Measurements from ENCODE around the gene TEKT1.
A peak's percentile ranks its signal among the peaks of the same experiment; 100 is the strongest.

The TEKT1 gene

DNA sequence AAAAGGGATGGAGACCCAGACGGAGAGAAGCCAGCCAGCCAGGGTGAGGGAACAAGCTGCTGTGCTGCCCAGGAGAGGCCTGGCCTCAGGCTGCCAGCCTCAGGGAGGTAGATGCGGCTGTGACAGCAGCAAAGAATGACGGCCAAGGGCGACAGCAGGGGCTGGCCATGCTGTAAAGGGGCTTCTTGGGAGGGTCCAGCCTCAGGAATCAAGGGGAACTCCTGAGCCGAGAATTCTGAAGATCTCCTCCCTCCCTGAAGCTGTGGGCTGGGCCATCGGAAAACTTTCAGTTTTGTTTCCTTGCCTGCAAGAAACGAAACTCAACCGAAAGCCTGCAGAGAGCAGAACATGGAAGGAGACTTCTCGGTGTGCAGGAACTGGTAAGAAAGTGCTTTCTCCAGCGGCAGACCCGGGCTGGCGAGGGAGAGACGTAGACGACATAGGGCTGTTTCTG is 75.8 kb downstream of the TEKT1 start, which contains the start of gene XAF1:
XAF1 (plus strand) TSS at position 316 of the 454 bp plus-strand sequence; CDS start at position 349, 33 bp downstream.
- DNase-seq = no peak

DNA sequence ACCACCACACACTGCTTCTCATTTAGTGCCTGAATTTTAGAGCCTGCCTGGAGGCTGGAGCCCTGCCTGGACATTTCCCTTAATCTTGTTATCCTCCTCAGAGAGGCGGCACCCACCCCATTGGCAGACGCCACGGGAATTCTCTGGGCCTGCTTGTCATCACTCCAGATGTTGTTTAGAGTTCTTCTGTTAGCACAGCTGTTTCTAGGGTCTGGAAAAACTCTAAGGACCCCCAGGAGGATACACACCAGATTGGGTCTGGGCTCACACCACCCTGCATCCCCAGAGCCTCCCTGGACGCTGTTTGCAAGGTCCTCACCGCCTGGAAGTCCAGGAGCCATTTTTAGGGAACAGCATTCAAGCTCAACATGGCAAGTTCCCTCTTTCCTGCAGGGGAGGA is 76.2 kb downstream of the TEKT1 start:
- DNase-seq = no peak

DNA sequence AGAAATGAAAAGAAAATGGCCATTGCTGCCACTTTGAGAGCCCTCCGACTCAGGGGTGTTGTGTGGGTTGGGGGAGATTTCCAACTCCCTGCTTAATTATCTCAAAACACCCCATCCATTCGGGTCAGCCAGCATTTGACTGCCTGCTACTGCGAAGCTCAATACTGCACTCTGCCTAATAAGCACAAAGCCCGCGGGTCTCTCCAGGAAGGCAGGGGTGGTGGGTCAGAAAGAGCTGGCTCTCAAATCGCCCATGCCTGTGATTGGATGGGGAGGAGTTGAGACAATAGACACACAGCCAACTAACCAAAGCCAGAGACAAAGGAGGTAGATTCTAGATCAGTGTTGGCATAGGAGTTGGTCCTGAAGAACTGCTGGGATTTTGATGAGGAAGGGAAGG is 78.0 kb downstream of the TEKT1 start:
- DNase-seq = no peak

DNA sequence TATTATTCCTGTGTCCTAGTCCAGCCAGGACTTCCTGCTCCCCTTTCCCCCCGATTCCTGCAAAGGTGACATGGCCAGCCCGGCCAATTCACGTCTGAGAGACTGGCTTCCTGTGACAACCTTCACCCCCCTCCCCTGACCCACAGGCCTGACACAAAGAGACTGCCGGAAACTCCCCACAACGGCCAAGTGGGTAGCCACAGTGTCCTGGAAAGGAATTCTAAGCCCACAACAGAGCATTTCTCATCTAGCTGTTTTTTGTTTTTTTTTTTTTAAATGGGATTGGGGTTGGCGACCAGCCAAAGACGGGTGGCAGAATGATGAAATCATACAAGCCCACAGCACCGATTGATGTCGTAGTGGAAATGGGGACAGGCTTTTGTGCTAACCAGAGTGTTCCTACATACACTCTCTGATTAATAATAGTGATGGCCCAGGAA is 78.5 kb downstream of the TEKT1 start:
- DNase-seq = no peak

DNA sequence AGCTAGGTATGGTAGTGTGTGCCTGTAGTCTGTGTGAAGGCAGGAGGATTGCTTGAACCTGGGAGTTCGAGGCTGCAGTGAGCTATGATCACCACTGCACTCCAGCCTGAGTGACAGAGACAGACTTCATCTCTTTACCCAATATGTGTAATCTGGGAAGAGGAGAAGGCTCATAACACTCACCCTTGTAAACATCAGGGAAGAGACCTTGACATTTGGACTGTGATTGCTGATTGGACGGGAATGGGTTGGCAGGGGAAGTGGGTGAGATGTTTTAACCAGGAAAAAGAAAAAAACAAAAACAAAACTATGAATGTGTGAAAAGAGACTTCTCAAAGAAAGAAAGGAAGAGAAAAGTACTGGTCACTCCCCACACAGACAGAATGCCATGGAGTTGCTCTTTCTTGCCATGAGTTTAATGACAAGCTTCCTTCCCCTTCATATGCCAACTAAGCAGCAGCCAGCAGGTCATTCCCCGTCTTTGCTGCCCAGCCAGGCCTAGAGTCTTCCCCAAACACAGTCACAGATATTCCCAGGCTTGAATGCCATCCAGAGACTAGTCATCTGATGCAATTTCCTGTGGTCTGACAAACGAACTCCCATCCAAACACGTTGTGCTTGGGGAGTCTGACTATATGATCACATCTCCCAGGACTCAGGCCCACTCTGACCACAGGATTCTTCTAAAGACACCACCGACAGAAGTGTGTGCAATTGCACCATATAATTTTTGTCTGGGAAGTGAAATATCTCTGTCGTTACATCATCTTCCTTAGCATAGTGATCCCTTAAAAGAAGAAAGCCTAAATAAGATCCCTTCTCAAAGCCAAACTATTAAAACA is 79.2 kb downstream of the TEKT1 start:
- DNase-seq = peak; percentile 31

DNA sequence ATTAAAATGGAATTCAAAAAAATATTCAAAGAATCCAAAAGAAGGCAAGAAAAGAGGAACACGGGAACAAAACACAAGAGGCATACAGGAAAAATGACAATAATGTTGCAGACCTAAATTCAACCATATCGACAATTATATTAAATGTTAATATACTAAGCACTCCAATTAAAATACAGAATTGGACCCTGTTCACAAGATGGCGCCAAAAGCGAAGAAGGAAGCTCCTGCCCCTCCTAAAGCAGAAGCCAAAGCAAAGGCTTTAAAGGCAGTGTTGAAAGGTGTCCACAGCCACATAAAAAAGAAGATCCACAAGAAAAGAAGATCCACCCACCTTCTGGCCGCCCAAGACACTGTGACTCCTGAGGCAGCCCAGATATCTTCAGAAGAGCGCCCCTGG is 82.0 kb downstream of the TEKT1 start:
- DNase-seq = no peak

DNA sequence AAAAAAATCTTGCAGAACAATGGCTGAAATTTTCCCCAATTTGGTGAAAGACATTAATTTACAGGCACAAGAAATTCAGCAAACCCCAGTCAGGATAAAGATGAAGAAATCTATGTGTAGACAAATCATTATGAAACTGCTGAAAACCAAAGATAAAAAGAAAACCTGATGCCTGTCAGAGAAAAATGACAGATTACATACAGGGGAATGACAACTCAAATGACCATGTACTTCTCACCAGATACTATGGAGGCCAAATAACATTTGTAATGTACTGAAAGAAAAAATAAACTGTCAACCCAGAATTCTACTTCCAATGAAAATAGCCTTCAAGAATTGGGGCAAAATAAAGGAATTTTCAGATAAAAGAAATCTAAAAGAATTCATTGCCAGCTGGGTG is 82.9 kb downstream of the TEKT1 start:
- DNase-seq = no peak

Measured in GOT3 (cell line).